IMR-90 (cell line): Measurements from ENCODE around the gene CACNA2D4.

ENCODE experiments used
- CEBPB ChIP-seq: IDR thresholded peaks from 2 replicates; pipeline ENCODE4 v1.6.1; 2012; ENCODE audit warnings: low read depth, low read length, improper control_type of control experiment
- CHD1 ChIP-seq: IDR thresholded peaks from 2 replicates; pipeline ENCODE4 v1.6.1; 2012; ENCODE audit warnings: low read depth, low read length, improper control_type of control experiment
- CTCF ChIP-seq: conservative IDR thresholded peaks from 2 replicates; pipeline ENCODE4 v1.5.1; 2012; ENCODE audit warnings: mild to moderate bottlenecking, low read depth, low read length, improper control_type of control experiment
- MXI1 ChIP-seq: IDR thresholded peaks from 2 replicates; pipeline ENCODE4 v1.6.1; 2012; ENCODE audit warnings: low read depth, mild to moderate bottlenecking, low read length, moderate library complexity, borderline replicate concordance
- POLR2A ChIP-seq: IDR thresholded peaks from 2 replicates; pipeline ENCODE4 v1.6.1; 2012; ENCODE audit warnings: mild to moderate bottlenecking, low read depth, low read length
- RAD21 ChIP-seq: IDR thresholded peaks from 2 replicates; pipeline ENCODE4 v1.6.1; 2012; ENCODE audit warnings: low read length, improper control_type of control experiment

- TF ChIP-seq CHD1 (no peak), MXI1 (no peak), CTCF (no peak), RAD21 (no peak), POLR2A (no peak), CEBPB (no peak)
These were observed 6.6 kb downstream of the CACNA2D4 start for GRCh38 chr12:1911598-1912575.
